ENCODE measurements around the gene ETFB.

DNA sequence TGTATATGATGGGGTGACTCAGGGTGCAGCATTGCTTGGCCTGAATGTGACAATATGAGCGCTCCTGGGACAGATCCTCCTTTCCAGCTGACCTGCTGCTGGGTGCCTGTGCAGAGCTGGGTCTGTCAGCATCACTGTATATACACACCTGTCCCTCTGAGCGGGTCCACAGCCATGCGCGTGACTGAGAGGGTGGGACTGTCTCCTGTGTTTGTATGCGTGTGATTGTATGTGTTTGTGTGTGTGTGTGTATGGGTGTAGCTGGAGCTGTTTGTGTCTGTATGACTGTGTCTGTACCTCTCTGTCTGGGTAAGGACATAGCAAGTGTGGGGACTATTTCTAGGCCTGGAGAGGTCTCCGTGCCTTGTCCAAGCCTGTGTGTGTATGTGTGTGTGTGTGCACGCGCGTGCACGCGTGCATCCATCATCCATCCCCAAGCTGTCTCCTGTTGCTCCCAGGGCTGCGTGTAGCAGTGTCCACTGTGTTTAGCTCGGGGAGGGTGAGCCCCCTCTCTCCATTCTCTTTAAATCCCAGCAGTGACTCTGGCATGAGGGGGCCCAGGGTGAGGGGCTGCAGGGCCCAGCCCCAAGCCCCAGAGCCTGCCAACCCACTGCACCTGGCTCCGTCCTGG is 46.4 kb downstream of the ETFB start:
- TF ChIP-seq, protein P1, sequence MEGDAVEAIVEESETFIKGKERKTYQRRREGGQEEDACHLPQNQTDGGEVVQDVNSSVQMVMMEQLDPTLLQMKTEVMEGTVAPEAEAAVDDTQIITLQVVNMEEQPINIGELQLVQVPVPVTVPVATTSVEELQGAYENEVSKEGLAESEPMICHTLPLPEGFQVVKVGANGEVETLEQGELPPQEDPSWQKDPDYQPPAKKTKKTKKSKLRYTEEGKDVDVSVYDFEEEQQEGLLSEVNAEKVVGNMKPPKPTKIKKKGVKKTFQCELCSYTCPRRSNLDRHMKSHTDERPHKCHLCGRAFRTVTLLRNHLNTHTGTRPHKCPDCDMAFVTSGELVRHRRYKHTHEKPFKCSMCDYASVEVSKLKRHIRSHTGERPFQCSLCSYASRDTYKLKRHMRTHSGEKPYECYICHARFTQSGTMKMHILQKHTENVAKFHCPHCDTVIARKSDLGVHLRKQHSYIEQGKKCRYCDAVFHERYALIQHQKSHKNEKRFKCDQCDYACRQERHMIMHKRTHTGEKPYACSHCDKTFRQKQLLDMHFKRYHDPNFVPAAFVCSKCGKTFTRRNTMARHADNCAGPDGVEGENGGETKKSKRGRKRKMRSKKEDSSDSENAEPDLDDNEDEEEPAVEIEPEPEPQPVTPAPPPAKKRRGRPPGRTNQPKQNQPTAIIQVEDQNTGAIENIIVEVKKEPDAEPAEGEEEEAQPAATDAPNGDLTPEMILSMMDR (IDR thresholded peaks at IDR 0.05 in 2 of 3, conservative IDR thresholded peaks at IDR 0.05 in 1 of 3; ENCODE audit: borderline replicate concordance in 1 of 3, insufficient read depth in 1 of 3, low read depth in 2 of 3, low read length in 2 of 3), result no peak
- TF ChIP-seq, protein P2, sequence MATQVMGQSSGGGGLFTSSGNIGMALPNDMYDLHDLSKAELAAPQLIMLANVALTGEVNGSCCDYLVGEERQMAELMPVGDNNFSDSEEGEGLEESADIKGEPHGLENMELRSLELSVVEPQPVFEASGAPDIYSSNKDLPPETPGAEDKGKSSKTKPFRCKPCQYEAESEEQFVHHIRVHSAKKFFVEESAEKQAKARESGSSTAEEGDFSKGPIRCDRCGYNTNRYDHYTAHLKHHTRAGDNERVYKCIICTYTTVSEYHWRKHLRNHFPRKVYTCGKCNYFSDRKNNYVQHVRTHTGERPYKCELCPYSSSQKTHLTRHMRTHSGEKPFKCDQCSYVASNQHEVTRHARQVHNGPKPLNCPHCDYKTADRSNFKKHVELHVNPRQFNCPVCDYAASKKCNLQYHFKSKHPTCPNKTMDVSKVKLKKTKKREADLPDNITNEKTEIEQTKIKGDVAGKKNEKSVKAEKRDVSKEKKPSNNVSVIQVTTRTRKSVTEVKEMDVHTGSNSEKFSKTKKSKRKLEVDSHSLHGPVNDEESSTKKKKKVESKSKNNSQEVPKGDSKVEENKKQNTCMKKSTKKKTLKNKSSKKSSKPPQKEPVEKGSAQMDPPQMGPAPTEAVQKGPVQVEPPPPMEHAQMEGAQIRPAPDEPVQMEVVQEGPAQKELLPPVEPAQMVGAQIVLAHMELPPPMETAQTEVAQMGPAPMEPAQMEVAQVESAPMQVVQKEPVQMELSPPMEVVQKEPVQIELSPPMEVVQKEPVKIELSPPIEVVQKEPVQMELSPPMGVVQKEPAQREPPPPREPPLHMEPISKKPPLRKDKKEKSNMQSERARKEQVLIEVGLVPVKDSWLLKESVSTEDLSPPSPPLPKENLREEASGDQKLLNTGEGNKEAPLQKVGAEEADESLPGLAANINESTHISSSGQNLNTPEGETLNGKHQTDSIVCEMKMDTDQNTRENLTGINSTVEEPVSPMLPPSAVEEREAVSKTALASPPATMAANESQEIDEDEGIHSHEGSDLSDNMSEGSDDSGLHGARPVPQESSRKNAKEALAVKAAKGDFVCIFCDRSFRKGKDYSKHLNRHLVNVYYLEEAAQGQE (IDR thresholded peaks at IDR 0.05; ENCODE audit: low read depth), result no peak
- TF ChIP-seq YY1 (IDR thresholded peaks at IDR 0.05; ENCODE audit: extremely low read depth, insufficient replicate concordance, low read depth, low read length) (no peak), POLR2AphosphoS5 (IDR thresholded peaks at IDR 0.05; ENCODE audit: low read depth, low read length) (no peak), SRF (IDR thresholded peaks at IDR 0.05; ENCODE audit: low read depth) (no peak), POLR2A (IDR thresholded peaks at IDR 0.05; ENCODE audit: borderline replicate concordance, extremely low read depth, insufficient read depth, insufficient read length) (no peak), EZH2phosphoT487 (IDR thresholded peaks at IDR 0.05; ENCODE audit: borderline replicate concordance) (no peak), TCF7L2 (IDR thresholded peaks at IDR 0.05; ENCODE audit: borderline replicate concordance, extremely low read depth, insufficient read depth, insufficient read length) (no peak), SP1 (IDR thresholded peaks at IDR 0.05; ENCODE audit: low read depth) (no peak), RAD21 (IDR thresholded peaks at IDR 0.05; ENCODE audit: low read depth) (no peak)
- TF ChIP-seq, protein P3, sequence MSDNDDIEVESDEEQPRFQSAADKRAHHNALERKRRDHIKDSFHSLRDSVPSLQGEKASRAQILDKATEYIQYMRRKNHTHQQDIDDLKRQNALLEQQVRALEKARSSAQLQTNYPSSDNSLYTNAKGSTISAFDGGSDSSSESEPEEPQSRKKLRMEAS (IDR thresholded peaks at IDR 0.05), result no peak
- TF ChIP-seq, protein P4, sequence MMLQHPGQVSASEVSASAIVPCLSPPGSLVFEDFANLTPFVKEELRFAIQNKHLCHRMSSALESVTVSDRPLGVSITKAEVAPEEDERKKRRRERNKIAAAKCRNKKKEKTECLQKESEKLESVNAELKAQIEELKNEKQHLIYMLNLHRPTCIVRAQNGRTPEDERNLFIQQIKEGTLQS (IDR thresholded peaks at IDR 0.05), result no peak
- TF ChIP-seq, protein P5, sequence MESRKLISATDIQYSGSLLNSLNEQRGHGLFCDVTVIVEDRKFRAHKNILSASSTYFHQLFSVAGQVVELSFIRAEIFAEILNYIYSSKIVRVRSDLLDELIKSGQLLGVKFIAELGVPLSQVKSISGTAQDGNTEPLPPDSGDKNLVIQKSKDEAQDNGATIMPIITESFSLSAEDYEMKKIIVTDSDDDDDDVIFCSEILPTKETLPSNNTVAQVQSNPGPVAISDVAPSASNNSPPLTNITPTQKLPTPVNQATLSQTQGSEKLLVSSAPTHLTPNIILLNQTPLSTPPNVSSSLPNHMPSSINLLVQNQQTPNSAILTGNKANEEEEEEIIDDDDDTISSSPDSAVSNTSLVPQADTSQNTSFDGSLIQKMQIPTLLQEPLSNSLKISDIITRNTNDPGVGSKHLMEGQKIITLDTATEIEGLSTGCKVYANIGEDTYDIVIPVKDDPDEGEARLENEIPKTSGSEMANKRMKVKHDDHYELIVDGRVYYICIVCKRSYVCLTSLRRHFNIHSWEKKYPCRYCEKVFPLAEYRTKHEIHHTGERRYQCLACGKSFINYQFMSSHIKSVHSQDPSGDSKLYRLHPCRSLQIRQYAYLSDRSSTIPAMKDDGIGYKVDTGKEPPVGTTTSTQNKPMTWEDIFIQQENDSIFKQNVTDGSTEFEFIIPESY (IDR thresholded peaks at IDR 0.05; ENCODE audit: extremely low read depth, insufficient replicate concordance, low read length), result no peak

Measured in HCT116 (cell line).